ENCODE measurements around the gene CORO7.

DNA sequence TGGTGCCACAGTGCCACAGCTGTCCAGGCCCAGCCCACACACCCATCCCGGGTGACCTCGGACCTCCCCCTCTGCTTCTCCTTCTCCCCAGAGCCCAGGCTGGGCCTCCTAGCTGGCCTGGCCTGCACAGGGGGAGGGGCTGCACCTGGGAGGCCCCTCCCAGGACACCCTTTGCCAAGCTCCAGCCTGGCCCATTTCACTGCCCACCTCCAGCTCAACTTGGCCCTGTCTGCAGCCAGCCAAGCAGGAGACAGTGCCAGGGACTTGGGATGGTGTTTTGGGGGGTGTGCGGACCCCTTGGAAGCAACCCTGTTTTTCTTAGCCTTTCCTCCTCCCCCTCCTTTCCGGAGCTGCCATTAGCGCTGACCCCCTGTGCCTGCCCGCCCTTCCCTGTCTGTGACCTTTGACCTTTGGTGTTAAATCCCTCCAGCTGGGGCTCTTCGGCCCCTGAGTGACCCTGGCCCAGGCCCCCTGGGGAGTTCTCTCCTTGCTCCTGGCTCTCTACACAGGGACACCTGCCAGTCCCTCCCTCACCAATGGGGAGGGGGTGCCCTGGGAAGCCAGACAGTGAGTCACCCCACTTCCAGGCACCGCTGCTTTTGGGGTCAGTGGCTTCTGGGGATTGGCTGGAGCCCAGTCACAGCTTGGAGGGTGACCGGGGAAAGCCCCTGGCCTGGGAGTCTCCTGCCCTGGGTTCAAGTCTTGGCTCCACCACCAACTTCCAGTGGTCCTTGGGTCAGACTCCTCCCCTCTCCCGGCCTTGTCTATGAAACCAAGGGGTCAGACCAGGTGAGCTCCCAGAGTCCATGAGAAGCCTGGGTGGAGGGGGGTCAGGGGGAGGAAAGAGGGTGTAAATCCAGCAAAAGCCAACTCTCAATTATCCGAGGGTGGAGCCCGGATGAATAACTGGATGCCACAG lies 98.6 kb downstream of the CORO7 start:
- TF ChIP-seq, protein P1, sequence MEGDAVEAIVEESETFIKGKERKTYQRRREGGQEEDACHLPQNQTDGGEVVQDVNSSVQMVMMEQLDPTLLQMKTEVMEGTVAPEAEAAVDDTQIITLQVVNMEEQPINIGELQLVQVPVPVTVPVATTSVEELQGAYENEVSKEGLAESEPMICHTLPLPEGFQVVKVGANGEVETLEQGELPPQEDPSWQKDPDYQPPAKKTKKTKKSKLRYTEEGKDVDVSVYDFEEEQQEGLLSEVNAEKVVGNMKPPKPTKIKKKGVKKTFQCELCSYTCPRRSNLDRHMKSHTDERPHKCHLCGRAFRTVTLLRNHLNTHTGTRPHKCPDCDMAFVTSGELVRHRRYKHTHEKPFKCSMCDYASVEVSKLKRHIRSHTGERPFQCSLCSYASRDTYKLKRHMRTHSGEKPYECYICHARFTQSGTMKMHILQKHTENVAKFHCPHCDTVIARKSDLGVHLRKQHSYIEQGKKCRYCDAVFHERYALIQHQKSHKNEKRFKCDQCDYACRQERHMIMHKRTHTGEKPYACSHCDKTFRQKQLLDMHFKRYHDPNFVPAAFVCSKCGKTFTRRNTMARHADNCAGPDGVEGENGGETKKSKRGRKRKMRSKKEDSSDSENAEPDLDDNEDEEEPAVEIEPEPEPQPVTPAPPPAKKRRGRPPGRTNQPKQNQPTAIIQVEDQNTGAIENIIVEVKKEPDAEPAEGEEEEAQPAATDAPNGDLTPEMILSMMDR (IDR thresholded peaks at IDR 0.05; ENCODE audit: low read length), result no peak
- no peak for TF ChIP-seq EZH2 (IDR thresholded peaks at IDR 0.05; ENCODE audit: borderline replicate concordance, low read length)
